HG02943 (cell line): Measurements from ENCODE around the gene MYLK.

ENCODE experiments used
- ATAC-seq: cut with Tn5 transposase; IDR thresholded peaks from one replicate; pipeline ENCODE4 v1.9.1; 2021; ENCODE audit warnings: mild to moderate bottlenecking, low read depth, moderate library complexity; ENCODE audit not compliant: unreplicated experiment

MYLK gene

GRCh38 chr3:123833398-123833785 lies 50.7 kb downstream of the MYLK start:
- ATAC-seq, result no peak

DNA sequence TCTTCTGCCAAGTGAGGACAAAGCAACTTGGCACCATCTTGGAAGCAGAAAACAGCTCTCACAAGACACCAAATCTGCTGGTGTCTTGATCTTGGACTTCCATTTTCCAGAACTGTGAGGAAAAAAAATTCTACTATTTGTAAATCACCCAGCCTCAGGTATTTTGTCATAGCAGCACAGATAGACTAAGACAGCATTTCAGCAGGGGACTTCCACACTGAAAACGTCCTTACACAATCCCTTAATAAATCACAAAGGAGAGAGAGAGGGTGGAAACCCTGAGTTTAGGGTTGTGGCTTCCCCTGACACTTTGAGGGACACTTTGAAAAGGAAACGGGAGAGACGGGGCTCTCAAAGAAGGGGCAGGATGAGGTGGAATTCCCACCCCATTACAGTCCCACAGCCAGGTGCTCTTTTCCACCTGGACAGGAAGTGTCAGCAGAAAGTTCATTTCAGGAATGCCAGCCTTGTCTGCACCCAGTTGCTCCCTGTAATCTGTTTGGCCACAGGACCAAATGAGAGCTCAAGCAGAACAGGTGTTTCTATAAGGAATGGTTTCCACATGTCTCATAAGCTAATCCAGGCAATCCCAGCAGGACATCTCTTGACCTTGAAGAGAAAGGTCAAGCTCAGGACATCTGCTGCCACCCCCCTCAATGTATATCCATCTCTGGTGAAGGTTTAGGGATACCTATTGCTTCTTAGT lies 51.3 kb downstream of the MYLK start:
- no peak for ATAC-seq

GRCh38 chr3:123831420-123831819 lies 52.7 kb downstream of the MYLK start:
- no peak for ATAC-seq

DNA sequence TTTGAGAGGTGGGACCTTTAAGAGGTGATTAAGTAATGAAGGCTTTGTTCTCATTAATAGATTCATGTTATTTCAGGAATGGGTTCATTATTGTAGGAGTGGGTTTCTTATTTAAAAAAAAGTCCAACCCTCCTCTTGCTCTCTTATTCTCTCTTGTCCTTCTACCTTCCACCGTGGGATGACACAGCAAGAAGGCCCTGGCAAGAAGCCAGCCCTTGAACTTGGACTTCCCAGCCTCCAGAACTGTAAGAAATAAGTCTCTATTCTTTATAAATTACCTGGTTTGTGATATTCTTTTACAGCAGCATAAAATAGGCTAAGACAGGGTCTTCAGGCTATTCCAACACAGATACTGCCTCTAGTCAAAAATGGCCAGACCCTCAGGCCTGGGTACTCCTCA lies 62.2 kb downstream of the MYLK start:
- no peak for ATAC-seq

DNA sequence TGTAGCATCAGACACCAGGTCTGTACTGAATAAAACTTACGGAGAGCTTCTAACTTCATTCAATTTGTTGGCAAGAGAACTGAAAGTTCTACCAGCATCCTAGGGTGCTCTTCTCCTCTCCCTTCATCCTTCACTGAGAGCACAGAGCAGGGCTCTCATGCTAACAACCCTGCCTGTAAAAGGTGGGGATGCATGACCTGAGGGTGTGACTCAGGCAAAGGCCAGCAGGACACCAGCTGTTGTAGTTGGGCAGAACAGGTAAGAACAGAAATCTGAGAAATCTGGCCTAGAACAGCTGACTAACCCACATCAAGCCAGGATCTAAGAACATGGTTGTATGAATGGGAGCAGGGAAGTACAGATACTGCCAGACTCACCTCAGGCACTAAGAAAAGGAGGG lies 64.2 kb downstream of the MYLK start:
- ATAC-seq, result no peak

DNA sequence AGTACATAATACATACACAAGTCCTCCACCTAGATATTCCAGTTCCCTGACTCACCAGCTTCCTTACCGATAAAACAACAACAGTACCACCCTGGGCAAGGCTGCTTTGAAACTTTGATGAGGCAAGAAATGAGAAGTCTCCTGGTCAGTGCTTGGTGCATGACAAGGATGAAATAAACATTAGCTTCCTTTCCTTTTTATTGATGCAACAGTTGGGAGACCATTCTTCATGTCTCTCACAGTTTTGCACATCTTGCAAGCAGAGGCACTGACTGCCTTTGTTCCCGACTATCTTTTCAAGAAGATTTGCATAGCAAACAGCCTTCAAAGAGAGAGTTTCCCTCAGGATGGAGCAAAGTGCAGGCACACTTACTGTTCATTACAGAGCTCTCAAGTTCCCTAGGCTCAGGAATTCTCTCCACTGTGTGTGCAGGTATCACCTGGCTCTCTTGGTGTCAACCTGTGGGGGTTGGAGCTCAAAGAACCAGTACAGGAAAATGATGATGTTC lies 65.2 kb downstream of the MYLK start:
- ATAC-seq, result no peak

DNA sequence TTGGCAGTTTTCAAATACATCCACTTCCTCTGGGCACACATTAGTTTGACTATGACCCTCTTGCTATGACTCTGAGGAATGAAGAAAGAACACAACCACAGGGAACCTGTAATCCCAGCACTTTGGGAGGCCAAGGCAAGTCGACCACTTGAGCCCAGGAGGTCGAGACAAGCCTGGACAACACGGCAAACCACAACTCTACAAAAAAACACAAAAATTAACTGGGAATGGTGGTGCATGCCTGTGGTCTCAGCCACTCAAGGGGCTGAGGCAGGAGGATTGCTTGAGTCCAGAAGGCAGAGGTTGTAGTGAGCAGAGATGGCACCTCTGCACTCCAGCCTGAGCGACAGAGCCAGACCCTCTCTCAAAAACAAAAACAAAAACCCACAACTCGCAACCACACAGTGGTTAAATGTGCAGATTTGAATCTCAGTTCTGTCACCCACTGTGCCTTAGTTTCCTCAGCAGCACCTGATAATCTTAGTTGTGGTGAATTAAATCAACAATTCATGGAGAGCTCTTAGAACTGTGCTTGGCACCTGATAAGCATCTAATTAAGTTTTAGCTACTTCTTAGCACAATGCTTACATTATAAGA lies 65.7 kb downstream of the MYLK start:
- ATAC-seq, result no peak

DNA sequence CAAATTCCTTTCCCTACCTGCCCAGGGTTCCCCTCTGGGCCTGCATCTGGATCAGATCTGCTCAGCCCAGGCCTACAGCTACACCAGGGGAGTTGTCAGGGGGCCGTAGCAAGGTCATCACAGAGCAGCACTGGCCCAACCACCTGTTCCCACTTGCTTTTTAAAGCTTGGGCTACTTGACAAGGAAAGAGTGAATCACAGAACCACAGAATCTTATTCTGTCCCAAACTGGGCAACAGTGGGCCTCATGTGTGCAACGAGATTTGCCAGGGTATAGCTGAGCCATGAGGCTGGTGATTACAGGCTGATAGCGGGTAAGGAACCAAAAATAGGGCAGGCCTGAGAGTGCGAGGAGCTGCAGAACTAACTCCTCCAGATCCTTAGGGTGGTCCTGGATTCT lies 66.7 kb downstream of the MYLK start:
- no peak for ATAC-seq

- no peak for ATAC-seq
Measured at GRCh38 chr3:123816673-123817207, 67.4 kb downstream of the MYLK start.

- no peak for ATAC-seq
Measured at GRCh38 chr3:123815981-123816380, 68.2 kb downstream of the MYLK start.

DNA sequence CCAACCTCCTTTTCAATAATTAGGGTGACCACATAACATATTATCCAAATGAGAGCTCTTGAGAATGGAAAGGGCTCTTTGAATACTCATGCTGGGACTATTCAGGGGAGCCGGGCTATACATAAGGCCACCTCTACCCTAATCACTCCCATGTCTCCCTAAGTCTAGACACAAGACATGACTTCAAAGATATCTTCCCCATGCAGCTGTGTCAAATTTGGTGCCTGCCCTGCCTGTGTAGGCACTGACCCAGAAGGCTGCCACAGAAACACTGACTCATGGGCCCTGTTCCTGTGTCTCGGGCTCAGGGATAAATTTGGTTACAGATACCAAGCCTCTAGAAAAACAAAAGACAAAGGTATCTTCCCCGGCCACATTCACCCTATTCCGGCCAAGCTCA lies 70.3 kb downstream of the MYLK start:
- no peak for ATAC-seq

- ATAC-seq, result no peak
Measured at GRCh38 chr3:123809597-123809996, 74.5 kb downstream of the MYLK start.

DNA sequence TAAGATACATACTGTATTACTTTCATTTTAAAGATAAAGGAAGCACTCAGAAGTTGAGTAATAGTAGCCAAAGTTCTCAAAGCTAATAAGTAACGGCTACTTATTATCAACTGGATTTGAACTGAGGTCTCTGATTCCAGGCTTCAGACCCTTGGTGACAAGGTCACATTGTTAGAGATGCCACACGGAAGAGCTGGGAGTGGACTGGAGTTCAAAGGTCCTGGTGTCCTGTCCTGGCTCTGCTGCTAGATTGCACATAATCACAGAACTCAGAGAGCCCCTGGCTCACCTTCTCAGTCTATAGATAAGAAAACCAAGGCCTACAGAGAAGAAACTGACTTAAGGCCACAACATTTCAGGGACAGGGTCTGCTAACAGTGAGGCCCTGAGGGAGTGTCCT lies 75.3 kb downstream of the MYLK start:
- no peak for ATAC-seq

GRCh38 chr3:123807820-123808219 lies 76.3 kb downstream of the MYLK start:
- ATAC-seq, result no peak

DNA sequence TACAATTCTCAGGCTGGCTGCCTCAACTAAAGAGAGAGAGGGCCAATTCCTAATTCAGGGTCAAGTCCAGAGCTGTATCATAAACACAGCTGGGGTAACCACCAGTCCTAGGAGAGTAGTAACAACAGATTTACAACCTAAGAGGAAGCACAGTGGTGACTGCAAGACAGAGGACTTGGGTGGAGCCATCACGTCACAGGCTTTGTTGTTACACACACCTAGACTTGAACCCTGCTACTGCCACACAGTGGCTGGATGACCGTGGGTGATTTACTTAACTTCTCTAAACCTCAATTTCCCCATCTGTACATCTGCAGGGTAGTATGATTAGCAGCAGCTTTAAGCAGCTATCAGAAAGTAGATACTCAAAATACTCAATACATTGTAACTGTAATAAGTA lies 78.6 kb downstream of the MYLK start:
- ATAC-seq, result no peak

GRCh38 chr3:123805101-123805500 lies 79.0 kb downstream of the MYLK start:
- no peak for ATAC-seq

GRCh38 chr3:123804676-123805075 lies 79.5 kb downstream of the MYLK start:
- ATAC-seq, result no peak

- ATAC-seq, result no peak
Measured at GRCh38 chr3:123803521-123803920, 80.6 kb downstream of the MYLK start.

DNA sequence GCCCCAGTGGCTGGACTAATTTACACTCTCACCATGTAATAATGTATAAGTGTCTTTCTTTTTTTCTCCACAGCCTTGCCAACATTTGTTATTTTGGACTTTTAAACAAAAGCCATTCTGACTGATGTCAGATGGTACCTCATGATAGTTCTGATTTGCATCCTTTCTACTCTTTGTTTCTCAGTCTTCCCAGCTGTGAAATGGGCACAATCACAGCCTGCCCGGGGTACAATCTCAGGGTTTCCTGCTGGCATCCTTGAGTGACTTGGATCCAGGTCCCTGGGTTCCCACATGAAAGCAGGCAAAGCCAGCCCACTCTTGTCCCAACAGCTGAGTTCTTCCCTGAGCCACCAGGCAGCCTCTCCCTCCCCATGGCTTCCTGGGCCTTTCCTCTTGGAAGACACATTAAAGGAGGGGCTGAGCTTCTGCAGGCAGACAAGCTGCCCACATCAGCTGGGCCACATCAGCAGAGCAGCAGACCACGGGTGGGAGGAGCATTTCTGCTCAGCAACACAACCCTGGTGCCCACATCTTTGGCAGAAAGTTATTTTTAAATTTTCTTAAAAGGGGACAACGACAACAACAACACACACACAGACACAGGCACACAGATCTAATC lies 82.0 kb downstream of the MYLK start:
- no peak for ATAC-seq

GRCh38 chr3:123801474-123801873 lies 82.7 kb downstream of the MYLK start:
- no peak for ATAC-seq

DNA sequence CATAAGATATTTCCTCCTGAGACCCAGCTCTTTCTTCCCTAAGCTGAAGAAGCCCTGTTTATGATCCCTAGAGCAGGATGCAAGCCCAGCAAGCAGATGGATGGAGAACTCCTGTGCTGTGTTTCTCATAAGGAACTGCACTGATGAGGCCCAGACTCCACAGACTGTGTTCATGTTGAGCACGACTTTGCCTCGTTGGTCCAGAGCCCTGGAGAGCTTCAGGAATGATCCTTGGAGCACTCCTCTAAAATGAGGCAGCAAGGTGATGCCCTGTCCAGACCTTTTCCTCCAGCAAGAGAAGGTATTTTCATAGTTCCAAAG lies 83.8 kb downstream of the MYLK start:
- no peak for ATAC-seq
